Right lobe of liver (tissue), 6 donors: ENCODE data around the gene GRB7. TPM values are rescaled to one million over a fixed set of nuclear protein-coding genes. Genes with fewer than 3 reads are reported as not detected.

Source experiments
- ATAC-seq, 4 donors: fragments of 200-7000 bp; cut with Tn5 transposase; one replicate each; pipeline ENCODE4 v1.9.1; 2020; ENCODE audit warnings: mild to moderate bottlenecking in 4 of 4, moderate library complexity in 4 of 4
- DNase-seq, 3 donors: peaks; one replicate each; pipeline ENCODE4 v3.0.0-alpha.2; 2020
- H3K27ac ChIP-seq, 3 donors: fragments of 200-600 bp; one replicate each; pipeline ENCODE4 v1.8.0; 2022
- H3K27me3 ChIP-seq, 2 donors: fragments of 200-600 bp; one replicate each; pipeline ENCODE4 v1.8.0; 2022
- H3K36me3 ChIP-seq, 4 donors: fragments of 200-600 bp; sonication (generic) in 1 of 4; one replicate each; pipeline versions ENCODE4 v1.5.1 to v1.8.0; 2017 to 2022; ENCODE audit warnings: control low read depth in 1 of 4
- H3K4me1 ChIP-seq, 4 donors: fragments of 200-600 bp; sonication (generic) in 1 of 4; one replicate each; pipeline versions ENCODE4 v1.5.1 to v1.8.0; 2017 to 2022; ENCODE audit warnings: control low read depth in 1 of 4
- H3K4me3 ChIP-seq, 3 donors: fragments of 200-600 bp; one replicate each; pipeline ENCODE4 v1.8.0; 2022
- H3K9me3 ChIP-seq, 4 donors: fragments of 200-600 bp; sonication (generic) in 1 of 4; one replicate each; pipeline versions ENCODE4 v1.5.1 to v1.8.0; 2017 to 2022; ENCODE audit warnings: control low read depth in 1 of 4
- CTCF ChIP-seq, 4 donors: fragments of 200-600 bp in 3 of 4; fragments of 450-650 bp in 1 of 4; IDR thresholded peaks; one replicate each; pipeline versions ENCODE4 v1.5.1 to v1.8.0; 2016 to 2022; ENCODE audit warnings: antibody characterized with exemption in 4 of 4, mild to moderate bottlenecking in 2 of 4
- POLR2A ChIP-seq: fragments of 450-650 bp; IDR thresholded peaks from one replicate; pipeline ENCODE4 v1.6.1; 2017; ENCODE audit warnings: antibody characterized with exemption, mild to moderate bottlenecking
- WGBS: methylation state at CpG from one replicate; pipeline ENCODE4 v1.1.6; 2018; ENCODE audit warnings: low coverage, low lambda C conversion rate; ENCODE audit not compliant: insufficient coverage; ENCODE audit errors: missing lambda C conversion rate; 5-methylcytosine and 5-hydroxymethylcytosine counted together
- intact Hi-C, 2 donors: fragments of 100-400 bp; cut with DNase I; formaldehyde crosslinking; loops; one replicate each; pipeline versions ENCODE4 v1.11.2 to v1.14.1; 2022
- total RNA-seq, 6 experiments: library from RNA; depleted of rRNA in 2 of 6; stranded (reverse); fragments of >200 nt in 2 of 6; fragmentation: NEBNext Ultra II Directional in 3 of 6; extraction: Animal tissue kit (Norgen Biotek cat#: 25700) in 3 of 6; gene quantifications; one replicate each; pipeline versions ENCODE4 v1.1.0 to v1.2.4, GENCODE V29; 2016 to 2023
- donor health status: DM: no; HTN: yes; CAD: no.
- donor health status: DM: no; HTN: no; CAD: no.
- donor health status: DM: no; HTN: no; CAD: no.
- donor health status: DM: no; HTN: yes; CAD: no.
- donor health status: DM: no; HTN: yes; CAD: no.

GRB7 gene
- total RNA-seq, 6 experiments from 2014 or later = 2.1 to 10.9 (median 7.5) TPM

GRCh38 chr17:39738983-39739884 lies 1.5 kb downstream of the GRB7 start:
- peaks cover 0 to 15% (median 5%) of the 10 kb centered on the region in 4 donors for H3K4me1 ChIP-seq
- H3K9me3 ChIP-seq = no peaks in the 10 kb centered on the region
- peak overlapping the region; percentile 51 to 82 (median 72) for H3K4me3 ChIP-seq
- peaks cover 0 to 13% (median 0%) of the 10 kb centered on the region in 4 donors for H3K36me3 ChIP-seq
- DNase-seq = peak; percentile 82 to 93 (median 92)
- H3K27me3 ChIP-seq = no peaks in the 10 kb centered on the region
- peak overlapping the region; percentile 74 to 94 (median 94) for H3K27ac ChIP-seq
- peak; percentile 66 to 74 (median 71) for ATAC-seq
- no peak for TF ChIP-seq POLR2A
- no peak for TF ChIP-seq CTCF (IDR thresholded peaks at IDR 0.05)
- intact Hi-C loops = no loop called here
- WGBS = 4% methylated on average over 18 of the region's 32 CpGs

DNA sequence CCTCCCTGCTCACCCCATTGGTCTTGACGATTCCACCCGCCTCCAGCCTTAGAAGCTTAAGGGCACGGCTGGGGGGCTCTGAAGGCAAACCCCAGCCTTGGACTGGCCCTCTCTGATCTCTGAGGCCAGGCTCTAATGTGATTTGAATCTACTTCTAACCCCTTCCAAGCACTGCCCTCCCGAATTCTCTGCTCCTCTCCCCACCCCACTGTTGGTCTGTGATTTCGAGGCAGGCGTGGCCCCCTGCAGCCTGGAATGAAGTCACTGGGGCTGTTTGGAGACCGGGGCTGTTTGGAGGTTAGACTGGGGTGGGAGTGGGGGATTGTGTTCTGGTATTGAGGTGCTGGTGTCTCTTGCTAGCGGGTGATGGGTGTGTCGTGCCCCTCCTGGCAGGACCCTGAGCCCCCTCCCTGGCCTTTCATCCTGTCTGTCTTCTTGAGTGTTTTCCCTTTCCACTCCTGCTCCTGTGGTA lies 2.2 kb downstream of the GRB7 start:
- peak overlapping the region; percentile 51 to 82 (median 72) for H3K4me3 ChIP-seq
- ATAC-seq (no peak), DNase-seq (no peak)
- 15% methylated on average over 8 of the region's 9 CpGs for WGBS
- no peaks in the 10 kb centered on the region for H3K9me3 ChIP-seq
- H3K4me1 ChIP-seq = peaks cover 0 to 15% (median 5%) of the 10 kb centered on the region in 4 donors
- TF ChIP-seq POLR2A (no peak), CTCF (IDR thresholded peaks at IDR 0.05) (no peak)
- peak overlapping the region; percentile 62 to 94 (median 94) for H3K27ac ChIP-seq
- no peaks in the 10 kb centered on the region for H3K27me3 ChIP-seq
- intact Hi-C loops = loop anchor here (10.0 kb wide), 2 partner anchors 105 to 195 kb away; partner anchors contain the start of gene STARD3 (in 1 of the 2)
- peaks cover 0 to 20% (median 2%) of the 10 kb centered on the region in 4 donors for H3K36me3 ChIP-seq

DNA sequence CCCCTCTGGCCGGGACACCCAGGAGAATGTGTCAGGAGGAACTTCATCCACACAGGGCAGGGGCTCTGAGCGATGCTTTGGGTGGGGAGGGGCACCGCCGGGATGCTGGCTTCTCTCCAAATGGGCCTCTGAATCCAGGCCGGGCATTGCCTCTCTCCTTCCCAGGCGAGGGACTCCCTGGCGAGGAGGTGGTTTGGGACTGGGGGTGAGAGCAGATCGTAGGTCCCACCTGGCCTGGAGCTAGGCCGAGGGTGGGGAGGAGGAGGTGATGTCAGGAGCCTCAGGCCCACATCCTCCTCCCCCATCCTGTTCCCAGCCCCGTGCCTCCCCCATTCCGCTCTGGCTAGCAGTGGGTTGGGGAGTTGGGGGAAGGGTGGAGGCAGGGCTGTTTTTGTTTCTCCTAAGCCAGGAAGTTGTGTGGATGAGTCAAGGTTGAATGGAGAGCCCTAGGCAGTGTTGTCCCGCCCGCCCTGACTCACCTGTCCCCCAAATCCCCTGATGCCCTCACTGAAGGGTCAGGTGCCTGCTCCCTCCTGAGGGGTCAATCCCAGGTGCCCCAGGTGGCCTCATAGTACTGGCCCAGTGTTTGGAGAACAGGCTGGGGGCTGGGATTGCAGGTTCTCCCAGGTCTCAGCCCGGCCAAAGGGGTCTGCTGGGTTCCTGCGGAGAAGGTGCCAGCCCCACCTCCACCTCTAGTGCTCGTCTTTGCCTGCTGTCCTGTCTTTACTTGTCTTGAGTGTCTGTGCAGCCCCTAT lies 2.8 kb downstream of the GRB7 start:
- ATAC-seq = peak in 1 of 4 donors; percentile 17
- no peaks in the 10 kb centered on the region for H3K27me3 ChIP-seq
- no peaks in the 10 kb centered on the region for H3K9me3 ChIP-seq
- TF ChIP-seq CTCF (IDR thresholded peaks at IDR 0.05) = no peak
- TF ChIP-seq POLR2A = no peak
- intact Hi-C loops = loop anchor here (10.0 kb wide), 2 partner anchors 106 to 196 kb away; partner anchors contain the start of gene STARD3 (in 1 of the 2)
- peak overlapping the region in 2 of 3 donors; percentile 62 to 94 for H3K27ac ChIP-seq
- H3K36me3 ChIP-seq = peaks cover 0 to 26% (median 5%) of the 10 kb centered on the region in 4 donors
- H3K4me1 ChIP-seq = peaks cover 0 to 15% (median 5%) of the 10 kb centered on the region in 4 donors
- DNase-seq = peak in 1 of 3 donors; percentile 52
- 29% methylated on average over 7 of the region's 16 CpGs for WGBS
- peak overlapping the region; percentile 51 to 82 (median 72) for H3K4me3 ChIP-seq

- intact Hi-C loops = loop anchor here (10.0 kb wide), 2 partner anchors 107 to 197 kb away; partner anchors contain the start of gene STARD3 (in 1 of the 2)
- ATAC-seq = no peak
- peak in 1 of 3 donors; percentile 39 for DNase-seq
These were observed 4.6 kb downstream of the GRB7 start for GRCh38 chr17:39742126-39742855.

More at GRCh38 chr17:39742126-39742855, 4.6 kb downstream of the GRB7 start:
- WGBS = 71% methylated on average over 9 of the region's 18 CpGs
- no peaks in the 10 kb centered on the region for H3K9me3 ChIP-seq
- H3K36me3 ChIP-seq = peaks cover 0 to 33% (median 10%) of the 10 kb centered on the region in 4 donors
- TF ChIP-seq CTCF (IDR thresholded peaks at IDR 0.05) (no peak), POLR2A (no peak)
- H3K27me3 ChIP-seq = no peaks in the 10 kb centered on the region
- no peak overlapping the region for H3K27ac ChIP-seq
- peaks cover 0 to 11% (median 5%) of the 10 kb centered on the region in 4 donors for H3K4me1 ChIP-seq
- H3K4me3 ChIP-seq = no peak overlapping the region
